Measurements from ENCODE around the gene RGL1.

Gene RGL1

DNA sequence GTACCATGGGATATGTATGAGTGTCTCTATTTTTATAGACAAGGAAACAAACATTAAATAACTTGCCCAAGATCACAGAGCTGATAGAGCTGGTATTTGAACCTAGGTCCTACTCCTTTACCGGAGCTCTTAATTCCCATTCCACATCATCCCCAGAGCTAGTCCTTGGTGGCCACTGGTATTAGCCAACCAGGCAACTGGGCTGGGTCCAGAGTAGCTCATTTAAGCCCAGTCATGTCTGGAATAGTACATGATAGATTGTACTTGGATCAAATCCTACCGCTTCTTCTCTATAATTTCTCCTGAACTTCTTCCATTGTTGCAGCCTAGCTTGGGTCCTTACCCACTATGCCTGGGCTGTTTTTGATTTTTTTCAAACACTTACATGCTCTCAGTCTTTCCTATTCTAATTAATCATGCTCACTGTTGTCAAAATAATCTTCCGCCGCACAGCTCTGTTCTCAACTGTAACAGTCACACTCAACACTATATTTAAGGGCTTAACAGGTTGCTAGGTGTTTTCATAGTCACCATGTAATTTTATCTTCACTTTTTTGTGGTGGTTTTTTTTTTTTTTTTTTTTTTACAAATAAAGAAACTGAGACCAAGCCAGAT lies 152.4 kb downstream of the RGL1 start:
- no peak for DNase-seq (ENCODE audit: low spot score)

DNA sequence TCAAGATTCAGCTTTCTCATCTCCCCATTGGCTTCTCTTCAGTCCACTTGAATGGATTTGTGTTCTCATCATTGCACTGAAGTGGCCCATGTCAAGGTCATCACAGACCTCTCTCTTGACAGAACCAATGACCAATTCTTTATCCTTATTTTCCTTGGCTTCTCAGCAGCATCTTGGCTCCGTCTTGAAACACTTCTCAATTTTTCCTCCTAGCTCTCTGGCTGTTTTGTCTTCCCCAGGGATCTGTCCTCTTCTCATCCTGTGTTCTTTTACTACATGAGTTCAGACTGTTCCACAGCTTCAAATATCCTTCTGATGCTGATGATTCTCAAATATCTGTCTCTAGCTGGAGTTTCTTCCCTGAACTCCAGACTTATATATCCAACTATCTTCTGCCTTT lies 154.0 kb downstream of the RGL1 start:
- DNase-seq (ENCODE audit: low spot score), result no peak

DNA sequence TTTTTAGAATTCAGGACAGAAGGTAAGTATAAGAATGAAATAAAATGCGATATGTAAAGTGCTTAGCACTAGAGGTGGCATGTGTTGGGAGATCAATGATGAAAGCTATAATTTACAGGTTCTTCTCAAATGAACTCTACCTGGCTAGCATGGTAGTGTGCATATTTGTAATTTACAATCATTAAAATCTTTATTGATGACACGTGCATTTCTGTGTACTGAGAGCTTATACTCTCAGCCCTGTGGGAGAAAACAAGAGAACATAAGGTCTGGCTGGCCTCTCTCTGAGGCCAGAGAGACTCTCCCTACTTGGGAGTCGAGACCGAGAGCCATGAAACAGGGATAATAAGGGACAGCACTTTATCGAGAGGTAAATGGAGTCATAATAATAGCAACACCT lies 156.2 kb downstream of the RGL1 start:
- DNase-seq (ENCODE audit: low spot score), result no peak

DNA sequence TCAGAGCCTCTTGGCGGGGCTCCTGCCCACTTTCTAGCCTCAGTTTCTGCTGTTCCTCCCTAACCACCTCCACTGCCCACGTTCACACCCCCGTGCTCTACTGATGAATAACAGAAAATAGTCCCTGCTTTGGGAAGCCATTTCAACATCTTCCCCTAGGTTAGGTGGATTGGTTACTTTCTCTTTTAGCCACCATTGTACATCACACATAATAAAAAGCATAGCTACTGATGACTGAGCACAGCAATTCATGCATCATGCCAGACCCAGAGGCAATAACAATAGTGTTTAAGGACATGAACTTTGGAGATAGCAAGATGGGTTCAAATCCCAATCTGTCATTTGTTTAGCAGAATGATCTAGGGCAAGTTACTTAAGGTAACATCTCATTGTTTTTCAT lies 158.0 kb downstream of the RGL1 start:
- no peak for DNase-seq (ENCODE audit: low spot score)

DNA sequence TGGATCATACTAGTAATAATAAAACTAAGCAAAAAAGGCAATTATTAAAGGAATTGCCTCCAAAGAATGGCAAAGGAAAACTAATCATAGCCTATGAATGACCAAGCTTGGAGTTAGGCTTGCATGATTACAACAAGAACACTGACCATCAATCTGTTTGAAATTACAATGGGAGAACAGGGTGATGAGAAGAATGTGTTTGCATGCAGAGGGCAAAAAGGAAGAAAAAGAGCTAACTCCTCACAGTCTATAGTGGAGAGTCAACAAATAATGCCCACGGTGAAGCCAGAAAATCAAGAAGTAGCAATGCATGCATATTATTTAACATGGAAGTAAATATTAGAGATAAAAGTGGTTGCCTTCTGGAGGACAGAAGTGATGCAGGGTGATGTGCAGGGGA lies 160.8 kb downstream of the RGL1 start:
- no peak for DNase-seq (ENCODE audit: low spot score)

DNA sequence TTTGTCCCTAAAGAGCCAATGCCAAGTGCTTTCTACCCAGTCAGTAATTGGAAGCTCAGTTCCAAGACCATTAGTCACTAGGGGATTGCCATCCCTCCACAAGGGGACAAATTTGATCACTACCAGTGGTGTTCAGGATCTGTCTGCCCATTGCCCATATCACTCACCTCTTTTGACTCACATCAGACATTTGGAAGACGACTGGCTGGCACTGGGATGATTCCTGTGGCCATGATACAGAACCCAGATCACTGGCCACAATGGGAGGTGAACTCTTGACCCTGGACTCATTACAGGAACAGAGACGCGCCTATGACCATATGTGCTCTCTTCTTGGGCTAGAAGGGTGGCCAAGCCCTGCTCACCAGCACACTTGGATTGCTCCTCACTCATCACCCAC lies 161.6 kb downstream of the RGL1 start:
- no peak for DNase-seq (ENCODE audit: low spot score)

DNA sequence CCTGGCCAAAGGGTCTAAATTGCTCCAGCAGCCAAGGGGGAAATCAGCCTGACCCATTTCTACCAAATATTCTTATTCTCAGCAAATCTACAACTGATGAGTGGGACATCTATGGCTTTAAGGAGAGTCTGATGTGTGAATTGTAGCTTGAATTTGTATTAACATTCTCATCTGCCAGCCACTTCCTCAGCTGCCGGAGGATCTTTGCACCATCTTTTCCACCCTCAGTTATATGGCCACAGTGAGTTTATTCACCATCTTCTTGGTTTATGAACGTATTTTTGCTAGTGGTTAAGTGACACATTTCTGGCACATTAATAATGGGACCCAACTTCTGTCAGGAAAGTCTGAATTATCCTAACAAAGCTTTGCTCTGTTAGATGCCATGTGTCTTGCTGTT lies 163.0 kb downstream of the RGL1 start:
- DNase-seq (ENCODE audit: low spot score), result no peak

DNA sequence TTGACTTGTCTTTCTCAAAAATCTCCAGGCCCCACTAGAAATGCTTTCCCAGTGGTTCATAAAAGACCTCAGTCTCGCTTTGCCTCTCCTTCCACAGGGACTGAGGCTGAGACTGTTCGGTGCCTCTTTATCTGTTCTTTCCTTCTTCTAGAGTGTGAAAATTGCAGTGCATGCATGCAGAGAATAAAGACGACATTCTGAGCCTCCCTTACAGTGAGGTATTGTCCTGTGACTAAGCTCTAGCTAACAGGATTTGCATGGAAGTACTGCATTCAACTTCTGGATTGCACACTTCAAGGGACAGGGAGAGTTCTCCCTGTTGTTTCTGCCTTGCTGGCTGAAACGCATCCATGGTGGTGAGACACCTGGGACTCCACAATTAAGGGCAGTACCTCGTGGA lies 163.5 kb downstream of the RGL1 start:
- DNase-seq (ENCODE audit: low spot score), result no peak

DNA sequence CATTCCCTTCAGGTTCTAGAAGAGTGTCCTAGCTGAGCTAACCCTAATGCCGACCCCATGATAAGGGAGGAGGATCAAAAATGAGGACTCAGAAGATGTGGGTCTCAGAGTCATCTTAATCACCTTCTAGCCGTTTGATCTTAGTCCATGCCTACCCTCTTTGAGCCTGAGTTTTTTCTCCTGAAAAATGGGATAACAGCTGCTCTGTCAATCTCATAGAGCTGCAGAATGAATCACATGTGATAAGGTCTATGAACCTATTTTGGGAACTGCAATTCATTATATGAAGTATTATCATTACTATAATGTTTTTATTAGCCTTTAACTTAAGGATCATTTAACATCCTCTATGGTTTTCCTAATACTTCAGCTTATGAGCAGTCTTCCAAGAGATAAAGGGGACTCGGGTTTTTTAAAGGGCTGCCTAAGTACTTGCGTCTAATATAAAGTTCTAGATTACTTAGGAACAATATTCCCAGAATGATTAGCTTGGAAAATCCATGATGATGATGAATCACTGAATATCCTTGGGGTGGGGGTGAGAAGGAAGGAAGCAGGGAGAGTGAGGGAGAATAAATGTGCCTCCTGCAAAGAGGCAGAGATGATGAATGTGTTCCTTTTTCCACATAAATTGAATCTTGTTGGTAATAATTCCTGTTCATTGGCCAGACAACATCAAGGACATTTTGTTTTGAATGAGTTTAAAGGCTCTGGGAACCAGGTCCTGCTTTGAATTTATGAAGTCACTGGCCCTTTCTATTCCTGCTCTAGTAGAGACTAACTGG lies 165.8 kb downstream of the RGL1 start:
- DNase-seq (ENCODE audit: low spot score), result no peak

DNA sequence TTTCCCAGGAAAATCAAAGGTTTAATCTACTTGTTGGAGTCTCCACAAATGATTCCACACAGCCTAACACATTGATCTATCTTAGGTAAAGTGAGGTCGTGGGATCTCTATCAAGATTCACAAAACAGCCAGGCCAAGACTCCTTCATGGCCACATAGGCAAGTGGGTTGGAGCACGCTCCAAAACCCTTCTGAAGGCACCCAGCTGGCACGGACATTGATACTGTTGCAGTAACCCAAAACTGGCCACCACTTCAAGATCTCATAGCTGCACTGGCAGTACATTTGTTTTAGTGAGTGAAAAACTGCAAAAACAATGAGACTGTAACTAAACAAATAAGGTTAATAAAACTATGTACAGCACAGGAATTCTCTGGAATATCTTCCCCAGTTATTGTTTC lies 170.7 kb downstream of the RGL1 start:
- no peak for DNase-seq (ENCODE audit: low spot score)

DNA sequence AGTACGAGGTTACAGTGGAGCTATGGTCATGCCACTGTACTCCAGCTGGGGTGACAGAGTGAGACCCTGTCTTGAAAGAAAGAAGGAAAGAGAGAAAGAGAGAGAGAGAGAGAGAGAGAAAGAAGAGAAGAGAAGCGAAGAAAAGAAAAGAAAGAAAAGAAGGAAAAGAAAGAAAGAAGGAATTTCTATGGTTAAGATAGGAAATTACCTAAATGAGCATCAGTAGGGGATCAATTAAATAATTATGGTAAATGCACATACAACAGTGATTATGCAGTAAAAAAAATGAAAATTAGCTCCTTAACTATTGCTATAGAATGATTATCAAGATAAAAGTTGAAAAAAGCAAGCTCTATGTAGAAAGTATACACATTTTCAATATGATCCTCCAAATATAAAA lies 172.8 kb downstream of the RGL1 start:
- no peak for DNase-seq (ENCODE audit: low spot score)
